ENCODE data around the gene KRT32. TPM values are rescaled to one million over a fixed set of nuclear protein-coding genes. Genes with fewer than 3 reads are reported as not detected.

Gene KRT32
- total RNA-seq, 1 experiment from 2014 or later = not detected

DNA sequence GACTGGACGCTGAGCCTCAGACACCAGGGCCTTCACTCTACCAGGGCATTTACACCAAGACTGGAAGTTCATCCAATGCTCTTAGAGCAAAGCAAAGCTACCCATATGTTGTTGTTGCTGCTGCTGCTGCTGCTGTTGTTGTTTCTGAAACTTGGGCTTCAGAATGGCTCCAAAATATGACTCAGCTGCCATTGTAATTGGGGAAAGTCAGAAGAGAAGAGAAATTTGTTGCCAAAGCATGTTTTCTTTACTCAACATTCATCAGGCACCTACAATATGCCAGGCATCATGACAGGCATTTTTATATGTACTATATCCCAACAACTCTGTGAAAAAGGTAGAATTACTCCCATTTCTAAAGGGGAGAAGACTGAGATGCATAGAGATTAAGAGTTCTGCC, 11.9 kb downstream of the KRT32 start:
- Mint-ChIP-seq H3K4me1 (ENCODE audit: low read depth, unreplicated experiment) (peaks cover 6% of the 10 kb centered on the region), H3K27ac (ENCODE audit: unreplicated experiment) (no peak overlapping the region), H3K36me3 (ENCODE audit: insufficient read depth, unreplicated experiment) (no peaks in the 10 kb centered on the region), H3K27me3 (ENCODE audit: insufficient read depth, unreplicated experiment) (no peaks in the 10 kb centered on the region), H3K4me3 (ENCODE audit: unreplicated experiment) (no peak overlapping the region), H3K9me3 (ENCODE audit: unreplicated experiment) (peaks cover 17% of the 10 kb centered on the region)
- intact Hi-C loops (cut with micrococcal nuclease; ENCODE audit: unreplicated experiment) = no loop called here
- H3K27me3 ChIP-seq (replicated peaks; ENCODE audit: control insufficient read depth, insufficient read depth, low read length) = no peaks in the 10 kb centered on the region
- POLR2A ChIA-PET = no interaction called here
- no TSS peak for BruUV-seq (replicated peaks)
- no peak for DNase-seq
- peaks cover 8% of the 10 kb centered on the region; the same call in 1 of the 2 replicates for H3K9me3 ChIP-seq
- H3K4me3 ChIP-seq (ENCODE audit: low read depth, low read length) = no peak overlapping the region
- CTCF ChIA-PET = no interaction called here
- H3K4me1 ChIP-seq = no peaks in the 10 kb centered on the region
- no peaks in the 10 kb centered on the region for H3K36me3 ChIP-seq (ENCODE audit: control insufficient read depth, insufficient read depth, low read length)
- TF ChIP-seq, protein P1, sequence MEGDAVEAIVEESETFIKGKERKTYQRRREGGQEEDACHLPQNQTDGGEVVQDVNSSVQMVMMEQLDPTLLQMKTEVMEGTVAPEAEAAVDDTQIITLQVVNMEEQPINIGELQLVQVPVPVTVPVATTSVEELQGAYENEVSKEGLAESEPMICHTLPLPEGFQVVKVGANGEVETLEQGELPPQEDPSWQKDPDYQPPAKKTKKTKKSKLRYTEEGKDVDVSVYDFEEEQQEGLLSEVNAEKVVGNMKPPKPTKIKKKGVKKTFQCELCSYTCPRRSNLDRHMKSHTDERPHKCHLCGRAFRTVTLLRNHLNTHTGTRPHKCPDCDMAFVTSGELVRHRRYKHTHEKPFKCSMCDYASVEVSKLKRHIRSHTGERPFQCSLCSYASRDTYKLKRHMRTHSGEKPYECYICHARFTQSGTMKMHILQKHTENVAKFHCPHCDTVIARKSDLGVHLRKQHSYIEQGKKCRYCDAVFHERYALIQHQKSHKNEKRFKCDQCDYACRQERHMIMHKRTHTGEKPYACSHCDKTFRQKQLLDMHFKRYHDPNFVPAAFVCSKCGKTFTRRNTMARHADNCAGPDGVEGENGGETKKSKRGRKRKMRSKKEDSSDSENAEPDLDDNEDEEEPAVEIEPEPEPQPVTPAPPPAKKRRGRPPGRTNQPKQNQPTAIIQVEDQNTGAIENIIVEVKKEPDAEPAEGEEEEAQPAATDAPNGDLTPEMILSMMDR (IDR thresholded peaks at IDR 0.05; ENCODE audit: insufficient read depth in 1 of 2, low read depth in 1 of 2, low read length in 1 of 2, severe bottlenecking in 1 of 2, unreplicated experiment in 1 of 2) = no peak

GRCh38 chr17:41453066-41453465, 14.1 kb downstream of the KRT32 start:
- no peaks in the 10 kb centered on the region for H3K36me3 Mint-ChIP-seq (ENCODE audit: insufficient read depth, unreplicated experiment)
- no peak for DNase-seq
- TF ChIP-seq, protein P1 (IDR thresholded peaks at IDR 0.05; ENCODE audit: insufficient read depth in 1 of 2, low read depth in 1 of 2, low read length in 1 of 2, severe bottlenecking in 1 of 2, unreplicated experiment in 1 of 2) = no peak
- H3K4me1 ChIP-seq = no peaks in the 10 kb centered on the region
- H3K27me3 ChIP-seq (replicated peaks; ENCODE audit: control insufficient read depth, insufficient read depth, low read length) = no peaks in the 10 kb centered on the region
- intact Hi-C loops (cut with micrococcal nuclease; ENCODE audit: unreplicated experiment) = no loop called here
- no peaks in the 10 kb centered on the region for H3K27me3 Mint-ChIP-seq (ENCODE audit: insufficient read depth, unreplicated experiment)
- no peak overlapping the region for H3K27ac Mint-ChIP-seq (ENCODE audit: unreplicated experiment)
- peaks cover 6% of the 10 kb centered on the region for H3K4me1 Mint-ChIP-seq (ENCODE audit: low read depth, unreplicated experiment)
- ChIA-PET POLR2A (no interaction called here), CTCF (no interaction called here)
- H3K9me3 ChIP-seq = peaks cover 8% of the 10 kb centered on the region; the same call in 1 of the 2 replicates
- no peak overlapping the region for H3K4me3 Mint-ChIP-seq (ENCODE audit: unreplicated experiment)
- no TSS peak for BruUV-seq (replicated peaks)
- H3K4me3 ChIP-seq (ENCODE audit: low read depth, low read length) = no peak overlapping the region
- H3K36me3 ChIP-seq (ENCODE audit: control insufficient read depth, insufficient read depth, low read length) = no peaks in the 10 kb centered on the region
- H3K9me3 Mint-ChIP-seq (ENCODE audit: unreplicated experiment) = peaks cover 25% of the 10 kb centered on the region

DNA sequence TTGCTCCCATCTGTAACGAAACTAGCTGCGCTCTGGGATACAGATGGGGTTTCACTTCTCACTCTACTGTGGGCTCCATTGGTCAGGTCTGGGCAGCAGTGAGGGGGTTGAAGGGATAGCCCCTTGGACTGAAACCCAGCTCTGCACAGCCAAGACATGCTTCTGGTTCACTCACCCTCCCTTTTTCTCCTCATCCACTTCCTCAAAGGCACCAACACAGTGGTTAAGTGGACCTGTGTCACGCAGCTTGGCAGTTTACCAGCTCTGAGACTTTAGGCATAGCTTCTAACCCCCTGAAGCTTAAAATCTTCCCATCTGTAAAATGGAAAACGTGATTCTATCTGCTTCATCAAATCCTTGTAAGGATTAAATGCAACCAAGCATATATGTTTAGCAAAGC, 14.9 kb downstream of the KRT32 start:
- no peaks in the 10 kb centered on the region for H3K36me3 ChIP-seq (ENCODE audit: control insufficient read depth, insufficient read depth, low read length)
- Mint-ChIP-seq H3K36me3 (ENCODE audit: insufficient read depth, unreplicated experiment) (no peaks in the 10 kb centered on the region), H3K27me3 (ENCODE audit: insufficient read depth, unreplicated experiment) (no peaks in the 10 kb centered on the region), H3K4me3 (ENCODE audit: unreplicated experiment) (no peak overlapping the region), H3K27ac (ENCODE audit: unreplicated experiment) (no peak overlapping the region), H3K9me3 (ENCODE audit: unreplicated experiment) (peaks cover 25% of the 10 kb centered on the region), H3K4me1 (ENCODE audit: low read depth, unreplicated experiment) (peaks cover 6% of the 10 kb centered on the region)
- no peak for DNase-seq
- TF ChIP-seq, protein P1 (IDR thresholded peaks at IDR 0.05; ENCODE audit: insufficient read depth in 1 of 2, low read depth in 1 of 2, low read length in 1 of 2, severe bottlenecking in 1 of 2, unreplicated experiment in 1 of 2) = no peak
- ChIA-PET CTCF (no interaction called here), POLR2A (no interaction called here)
- no peak overlapping the region for H3K4me3 ChIP-seq (ENCODE audit: low read depth, low read length)
- BruUV-seq (replicated peaks) = no TSS peak
- no peaks in the 10 kb centered on the region for H3K4me1 ChIP-seq
- intact Hi-C loops (cut with micrococcal nuclease; ENCODE audit: unreplicated experiment) = no loop called here
- peaks cover 8% of the 10 kb centered on the region; the same call in 1 of the 2 replicates for H3K9me3 ChIP-seq
- no peaks in the 10 kb centered on the region for H3K27me3 ChIP-seq (replicated peaks; ENCODE audit: control insufficient read depth, insufficient read depth, low read length)

All from Caco-2 (cell line).